ENCODE data around the gene PPP4C.

- TF ChIP-seq, protein P1, sequence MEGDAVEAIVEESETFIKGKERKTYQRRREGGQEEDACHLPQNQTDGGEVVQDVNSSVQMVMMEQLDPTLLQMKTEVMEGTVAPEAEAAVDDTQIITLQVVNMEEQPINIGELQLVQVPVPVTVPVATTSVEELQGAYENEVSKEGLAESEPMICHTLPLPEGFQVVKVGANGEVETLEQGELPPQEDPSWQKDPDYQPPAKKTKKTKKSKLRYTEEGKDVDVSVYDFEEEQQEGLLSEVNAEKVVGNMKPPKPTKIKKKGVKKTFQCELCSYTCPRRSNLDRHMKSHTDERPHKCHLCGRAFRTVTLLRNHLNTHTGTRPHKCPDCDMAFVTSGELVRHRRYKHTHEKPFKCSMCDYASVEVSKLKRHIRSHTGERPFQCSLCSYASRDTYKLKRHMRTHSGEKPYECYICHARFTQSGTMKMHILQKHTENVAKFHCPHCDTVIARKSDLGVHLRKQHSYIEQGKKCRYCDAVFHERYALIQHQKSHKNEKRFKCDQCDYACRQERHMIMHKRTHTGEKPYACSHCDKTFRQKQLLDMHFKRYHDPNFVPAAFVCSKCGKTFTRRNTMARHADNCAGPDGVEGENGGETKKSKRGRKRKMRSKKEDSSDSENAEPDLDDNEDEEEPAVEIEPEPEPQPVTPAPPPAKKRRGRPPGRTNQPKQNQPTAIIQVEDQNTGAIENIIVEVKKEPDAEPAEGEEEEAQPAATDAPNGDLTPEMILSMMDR (IDR thresholded peaks at IDR 0.05; ENCODE audit: insufficient read depth, low read length) = no peak
- TF ChIP-seq, protein P2, sequence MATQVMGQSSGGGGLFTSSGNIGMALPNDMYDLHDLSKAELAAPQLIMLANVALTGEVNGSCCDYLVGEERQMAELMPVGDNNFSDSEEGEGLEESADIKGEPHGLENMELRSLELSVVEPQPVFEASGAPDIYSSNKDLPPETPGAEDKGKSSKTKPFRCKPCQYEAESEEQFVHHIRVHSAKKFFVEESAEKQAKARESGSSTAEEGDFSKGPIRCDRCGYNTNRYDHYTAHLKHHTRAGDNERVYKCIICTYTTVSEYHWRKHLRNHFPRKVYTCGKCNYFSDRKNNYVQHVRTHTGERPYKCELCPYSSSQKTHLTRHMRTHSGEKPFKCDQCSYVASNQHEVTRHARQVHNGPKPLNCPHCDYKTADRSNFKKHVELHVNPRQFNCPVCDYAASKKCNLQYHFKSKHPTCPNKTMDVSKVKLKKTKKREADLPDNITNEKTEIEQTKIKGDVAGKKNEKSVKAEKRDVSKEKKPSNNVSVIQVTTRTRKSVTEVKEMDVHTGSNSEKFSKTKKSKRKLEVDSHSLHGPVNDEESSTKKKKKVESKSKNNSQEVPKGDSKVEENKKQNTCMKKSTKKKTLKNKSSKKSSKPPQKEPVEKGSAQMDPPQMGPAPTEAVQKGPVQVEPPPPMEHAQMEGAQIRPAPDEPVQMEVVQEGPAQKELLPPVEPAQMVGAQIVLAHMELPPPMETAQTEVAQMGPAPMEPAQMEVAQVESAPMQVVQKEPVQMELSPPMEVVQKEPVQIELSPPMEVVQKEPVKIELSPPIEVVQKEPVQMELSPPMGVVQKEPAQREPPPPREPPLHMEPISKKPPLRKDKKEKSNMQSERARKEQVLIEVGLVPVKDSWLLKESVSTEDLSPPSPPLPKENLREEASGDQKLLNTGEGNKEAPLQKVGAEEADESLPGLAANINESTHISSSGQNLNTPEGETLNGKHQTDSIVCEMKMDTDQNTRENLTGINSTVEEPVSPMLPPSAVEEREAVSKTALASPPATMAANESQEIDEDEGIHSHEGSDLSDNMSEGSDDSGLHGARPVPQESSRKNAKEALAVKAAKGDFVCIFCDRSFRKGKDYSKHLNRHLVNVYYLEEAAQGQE (IDR thresholded peaks at IDR 0.05; ENCODE audit: insufficient replicate concordance, low read depth) = no peak
- no peak for TF ChIP-seq GABPA (IDR thresholded peaks at IDR 0.05; ENCODE audit: low read depth)
These were observed 8.2 kb upstream of the PPP4C start for GRCh38 chr16:30067584-30067916.
